CD4-positive, alpha-beta T cell treated with Interleukin-1 beta for 1 hour (primary cell): Measurements from ENCODE around the gene COX6B2.
A peak's percentile ranks its signal among the peaks of the same experiment; 100 is the strongest.

Source experiments
- DNase-seq, 2 donors: peaks; one replicate each; pipeline ENCODE4 v3.0.0-alpha.2; 2020 to 2022

The COX6B2 gene

GRCh38 chr19:55311797-55312196, 42.7 kb downstream of the COX6B2 start:
- DNase-seq, result no peak

GRCh38 chr19:55311397-55311796, 43.1 kb downstream of the COX6B2 start:
- no peak for DNase-seq

- DNase-seq, result no peak
Observed at GRCh38 chr19:55310498-55310897, 44.0 kb downstream of the COX6B2 start.

- DNase-seq, result no peak
Observed at GRCh38 chr19:55309448-55309847, 45.1 kb downstream of the COX6B2 start.

- no peak for DNase-seq
Observed at GRCh38 chr19:55308281-55308680, 46.2 kb downstream of the COX6B2 start.

- no peak for DNase-seq
Observed at GRCh38 chr19:55306712-55307111, 47.8 kb downstream of the COX6B2 start.

GRCh38 chr19:55305983-55306562, 48.4 kb downstream of the COX6B2 start:
- no peak for DNase-seq

- DNase-seq, result peak; percentile 48 to 64
Observed at GRCh38 chr19:55305491-55305890, 49.0 kb downstream of the COX6B2 start.

GRCh38 chr19:55304980-55305379, 49.5 kb downstream of the COX6B2 start:
- no peak for DNase-seq

- peak; percentile 23 to 27 for DNase-seq
Observed at GRCh38 chr19:55304279-55304978, 50.1 kb downstream of the COX6B2 start.

GRCh38 chr19:55303477-55303876, 51.0 kb downstream of the COX6B2 start:
- no peak for DNase-seq

- no peak for DNase-seq
Observed at GRCh38 chr19:55302318-55302703, 52.2 kb downstream of the COX6B2 start.

GRCh38 chr19:55301459-55302317, 52.8 kb downstream of the COX6B2 start:
- DNase-seq, result peak; percentile 92

GRCh38 chr19:55300886-55301458, 53.5 kb downstream of the COX6B2 start:
- no peak for DNase-seq

- DNase-seq, result no peak
Observed at GRCh38 chr19:55299991-55300390, 54.5 kb downstream of the COX6B2 start.
